ENCODE data around the gene RAX2. TPM values are rescaled to one million over a fixed set of nuclear protein-coding genes. Genes with fewer than 3 reads are reported as not detected.
"Not testable (repeated sequence)": the region's sequence is repeated elsewhere in the genome, so short reads cannot be mapped to it uniquely, and the experiment has no call there.

RAX2 gene
- total RNA-seq, 1 donor from 2014 or later, result not detected

DNA sequence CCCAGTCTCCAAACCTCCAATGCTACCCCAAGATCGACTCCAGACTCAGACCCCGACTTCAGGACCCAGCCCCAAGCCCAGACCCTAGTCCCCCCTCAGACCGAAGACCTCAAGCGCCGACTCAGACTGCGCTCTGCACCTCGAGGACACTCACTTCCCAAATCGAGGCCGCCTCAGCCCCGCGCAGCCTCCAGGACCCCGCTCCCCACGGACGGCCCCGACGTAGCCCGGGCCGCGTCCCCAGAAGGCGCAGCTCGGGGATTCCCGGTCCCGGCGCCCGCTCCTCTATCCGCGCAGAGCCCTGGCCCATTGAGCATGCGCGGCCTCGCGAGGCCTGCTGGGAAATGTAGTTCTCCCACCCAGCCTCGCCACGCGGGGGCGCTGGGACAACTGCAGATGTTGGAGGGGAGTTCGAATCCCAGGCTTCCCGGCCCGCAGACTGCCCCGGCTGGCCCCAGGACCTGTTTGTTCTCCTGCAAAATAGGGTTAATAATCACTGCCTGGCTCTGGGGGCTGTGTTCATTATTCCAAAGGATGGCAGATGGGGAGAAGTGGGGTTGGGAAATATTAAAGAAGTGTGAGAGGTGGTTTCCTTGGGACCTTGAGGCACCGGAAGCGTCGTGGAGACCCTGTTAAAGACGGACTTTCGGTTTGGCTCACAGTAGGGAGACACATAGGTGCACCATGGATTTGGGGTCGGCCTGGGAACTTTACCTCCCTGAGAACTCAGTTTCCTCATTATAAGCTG, 10.5 kb downstream of the RAX2 start, which contains the start of gene APBA3:
Gene APBA3, minus strand, starts transcription at position 311 of the 748 bp plus-strand sequence. CDS start 1,428 bp downstream, outside the sequence.
- Mint-ChIP-seq H3K9me3 (ENCODE audit: low read depth) (no peaks in the 10 kb centered on the region), H3K27me3 (no peaks in the 10 kb centered on the region), H3K4me3 (ENCODE audit: low read depth) (peak within 1 kb of the TSS; percentile 94), H3K4me1 (ENCODE audit: low read depth) (peaks cover 7% of the 10 kb centered on the region), H3K27ac (peak within 1 kb of the TSS; percentile 99), H3K36me3 (ENCODE audit: insufficient read depth) (peaks cover 1% of the 10 kb centered on the region)
- DNase-seq (ENCODE audit: low spot score, unreplicated experiment), result peak; percentile 91
- TF ChIP-seq, protein P1, sequence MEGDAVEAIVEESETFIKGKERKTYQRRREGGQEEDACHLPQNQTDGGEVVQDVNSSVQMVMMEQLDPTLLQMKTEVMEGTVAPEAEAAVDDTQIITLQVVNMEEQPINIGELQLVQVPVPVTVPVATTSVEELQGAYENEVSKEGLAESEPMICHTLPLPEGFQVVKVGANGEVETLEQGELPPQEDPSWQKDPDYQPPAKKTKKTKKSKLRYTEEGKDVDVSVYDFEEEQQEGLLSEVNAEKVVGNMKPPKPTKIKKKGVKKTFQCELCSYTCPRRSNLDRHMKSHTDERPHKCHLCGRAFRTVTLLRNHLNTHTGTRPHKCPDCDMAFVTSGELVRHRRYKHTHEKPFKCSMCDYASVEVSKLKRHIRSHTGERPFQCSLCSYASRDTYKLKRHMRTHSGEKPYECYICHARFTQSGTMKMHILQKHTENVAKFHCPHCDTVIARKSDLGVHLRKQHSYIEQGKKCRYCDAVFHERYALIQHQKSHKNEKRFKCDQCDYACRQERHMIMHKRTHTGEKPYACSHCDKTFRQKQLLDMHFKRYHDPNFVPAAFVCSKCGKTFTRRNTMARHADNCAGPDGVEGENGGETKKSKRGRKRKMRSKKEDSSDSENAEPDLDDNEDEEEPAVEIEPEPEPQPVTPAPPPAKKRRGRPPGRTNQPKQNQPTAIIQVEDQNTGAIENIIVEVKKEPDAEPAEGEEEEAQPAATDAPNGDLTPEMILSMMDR (IDR thresholded peaks at IDR 0.05; ENCODE audit: unreplicated experiment), result peak; percentile 64

DNA sequence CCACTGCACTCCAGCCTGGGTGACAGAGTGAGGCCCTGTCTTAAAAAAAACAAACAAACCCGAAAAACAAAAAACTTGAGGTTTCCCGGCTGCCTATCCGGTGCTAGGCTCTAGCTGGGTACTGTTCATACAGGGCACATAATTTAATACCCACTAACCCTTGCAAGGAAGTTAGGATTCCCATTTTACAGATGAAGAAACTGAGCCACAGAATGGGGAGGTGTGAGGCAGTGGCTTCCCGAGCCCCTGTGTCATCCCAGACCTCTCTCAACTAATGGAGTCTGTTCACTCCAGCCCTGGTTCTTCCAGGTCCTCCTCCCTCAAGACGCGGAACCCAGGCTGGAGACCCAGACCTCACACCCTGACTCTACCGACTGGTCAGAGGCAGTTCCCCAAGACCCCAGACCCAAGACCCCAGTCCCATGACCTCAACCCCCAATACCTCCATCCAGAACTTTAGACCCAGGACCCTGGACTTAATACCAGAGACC, 11.1 kb downstream of the RAX2 start:
- Mint-ChIP-seq H3K9me3 (ENCODE audit: low read depth) (no peaks in the 10 kb centered on the region), H3K27me3 (no peaks in the 10 kb centered on the region), H3K27ac (peak overlapping the region; percentile 96), H3K36me3 (ENCODE audit: insufficient read depth) (no peaks in the 10 kb centered on the region), H3K4me3 (ENCODE audit: low read depth) (peak overlapping the region; percentile 93), H3K4me1 (ENCODE audit: low read depth) (peaks cover 7% of the 10 kb centered on the region)
- DNase-seq (ENCODE audit: low spot score, unreplicated experiment), result no peak
- TF ChIP-seq, protein P1 (IDR thresholded peaks at IDR 0.05; ENCODE audit: unreplicated experiment), result no peak

DNA sequence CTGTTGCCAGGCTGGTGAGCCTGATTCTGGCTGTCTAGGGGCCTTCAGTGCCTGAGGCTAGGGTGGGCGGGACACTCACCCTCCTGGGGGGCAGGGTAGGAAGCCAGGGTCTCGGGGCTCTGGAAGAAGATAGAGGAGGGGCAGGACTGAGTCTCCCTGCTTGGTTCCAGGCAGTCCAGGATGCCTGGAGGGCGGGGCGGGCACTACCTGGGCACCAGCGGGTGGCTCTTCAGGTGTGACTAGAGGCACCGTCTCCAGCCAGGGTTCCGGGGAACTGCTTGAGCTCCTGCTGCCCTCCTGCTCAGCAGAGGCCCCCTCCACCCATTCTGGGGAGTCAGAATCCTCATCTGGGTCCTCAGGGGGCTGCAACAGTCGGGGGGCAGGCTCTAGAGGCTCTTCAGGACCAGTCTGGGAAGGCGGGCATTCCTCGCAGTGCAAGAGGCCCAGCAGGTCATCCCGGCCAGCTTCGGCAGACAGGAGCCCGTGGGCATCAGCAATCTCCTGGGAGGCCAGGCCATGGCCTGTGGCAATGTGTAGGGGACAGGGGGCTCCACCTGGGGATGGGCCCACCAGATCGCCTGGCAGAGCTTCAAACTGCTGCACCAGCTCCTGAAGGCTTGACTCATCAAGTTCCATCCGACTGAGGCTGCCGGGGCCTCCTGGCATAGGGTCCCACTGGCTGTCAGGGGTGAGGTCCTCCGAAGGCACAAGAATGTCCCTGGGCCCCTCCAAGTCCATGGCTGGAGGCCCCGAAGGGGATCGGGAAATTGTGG, 12.4 kb downstream of the RAX2 start:
- H3K36me3 Mint-ChIP-seq (ENCODE audit: insufficient read depth), result peaks cover 3% of the 10 kb centered on the region
- TF ChIP-seq, protein P1 (IDR thresholded peaks at IDR 0.05; ENCODE audit: unreplicated experiment), result no peak
- DNase-seq (ENCODE audit: low spot score, unreplicated experiment), result no peak
- no peaks in the 10 kb centered on the region for H3K27me3 Mint-ChIP-seq
- H3K4me3 Mint-ChIP-seq (ENCODE audit: low read depth), result peak overlapping the region; percentile 45
- no peaks in the 10 kb centered on the region for H3K9me3 Mint-ChIP-seq (ENCODE audit: low read depth)
- peaks cover 7% of the 10 kb centered on the region for H3K4me1 Mint-ChIP-seq (ENCODE audit: low read depth)
- no peak overlapping the region for H3K27ac Mint-ChIP-seq

DNA sequence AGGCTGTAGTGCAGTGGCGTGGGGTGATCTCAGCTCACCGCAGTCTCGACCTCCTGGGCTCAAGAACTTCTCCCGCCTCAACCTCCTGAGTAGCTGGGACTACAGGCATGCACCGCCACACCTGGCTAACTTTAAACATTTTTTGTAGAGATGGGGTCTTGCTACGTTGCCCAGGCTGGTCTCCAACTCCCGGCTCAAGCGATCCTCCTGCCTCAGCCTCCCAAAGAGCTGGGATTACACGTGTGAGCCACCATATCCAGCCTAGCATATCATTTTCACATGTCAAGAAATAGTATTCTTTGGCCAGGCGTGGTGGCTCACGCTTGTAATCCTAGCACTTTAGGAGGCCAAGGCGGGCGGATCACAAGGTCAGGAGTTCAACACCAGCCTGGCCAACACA, 13.7 kb downstream of the RAX2 start:
- H3K9me3 Mint-ChIP-seq (ENCODE audit: low read depth); H3K27ac Mint-ChIP-seq; H3K4me3 Mint-ChIP-seq (ENCODE audit: low read depth); H3K4me1 Mint-ChIP-seq (ENCODE audit: low read depth); DNase-seq (ENCODE audit: low spot score, unreplicated experiment); H3K27me3 Mint-ChIP-seq; H3K36me3 Mint-ChIP-seq (ENCODE audit: insufficient read depth): not testable (repeated sequence)

DNA sequence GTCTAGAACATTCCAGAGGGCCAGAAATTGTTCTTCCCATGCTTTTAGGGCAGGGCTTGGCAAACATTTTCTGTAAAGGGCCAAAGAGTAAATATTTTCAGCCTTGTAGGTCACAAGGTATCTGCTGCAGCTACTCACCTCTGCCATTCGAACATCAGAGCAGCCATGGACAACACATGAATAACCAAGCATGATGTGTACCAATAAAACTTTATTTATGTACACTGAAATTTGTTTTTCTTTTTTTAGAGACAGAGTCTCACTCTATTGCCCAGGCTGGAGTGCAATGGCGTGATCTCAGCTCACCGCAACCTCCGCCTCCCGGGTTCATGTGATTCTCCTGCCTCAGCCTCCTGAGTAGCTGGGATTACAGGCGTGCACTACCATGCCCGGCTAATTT, 14.3 kb downstream of the RAX2 start:
- not testable (repeated sequence) for H3K27me3 Mint-ChIP-seq; H3K36me3 Mint-ChIP-seq (ENCODE audit: insufficient read depth); H3K4me1 Mint-ChIP-seq (ENCODE audit: low read depth); DNase-seq (ENCODE audit: low spot score, unreplicated experiment); H3K27ac Mint-ChIP-seq; H3K4me3 Mint-ChIP-seq (ENCODE audit: low read depth); H3K9me3 Mint-ChIP-seq (ENCODE audit: low read depth)

DNA sequence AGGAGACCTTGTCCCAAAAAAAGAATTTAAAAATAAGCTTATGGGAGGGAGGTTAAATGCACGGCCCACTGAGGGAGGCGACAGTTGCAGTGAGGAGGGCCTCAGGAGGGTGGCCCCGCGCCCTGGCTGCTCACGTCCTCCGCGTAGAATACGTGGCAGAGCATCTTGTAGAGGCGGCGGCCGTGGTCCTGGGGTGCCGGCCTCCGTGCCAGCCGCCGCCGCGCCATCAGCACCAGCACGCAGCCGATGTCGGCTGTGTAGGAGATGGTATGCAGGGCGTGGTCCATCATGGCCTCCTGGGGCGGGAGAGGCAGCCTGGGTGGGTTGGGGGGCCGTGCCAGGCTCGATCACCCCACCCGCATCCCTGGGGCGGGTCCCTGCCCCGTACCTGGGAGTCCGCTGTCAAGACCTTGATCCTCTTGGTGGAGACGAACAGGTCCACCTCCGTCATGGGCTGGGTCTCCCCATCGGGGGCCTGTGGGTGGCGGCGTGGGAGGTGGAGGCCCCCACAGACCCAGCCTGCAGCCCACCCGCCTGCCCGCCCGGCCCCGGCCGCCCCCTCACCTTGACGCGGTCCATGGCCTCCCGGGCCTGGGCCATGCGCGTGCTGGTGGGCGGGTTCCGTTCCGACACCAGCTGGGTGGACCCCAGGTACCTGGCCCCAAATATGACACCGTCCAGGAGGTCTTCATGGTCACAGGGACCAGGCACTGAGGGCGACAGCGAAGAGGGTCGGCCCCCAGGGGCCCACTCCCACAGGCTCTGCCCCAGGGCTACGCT, 18.2 kb downstream of the RAX2 start:
- Mint-ChIP-seq H3K27ac (no peak overlapping the region), H3K4me1 (ENCODE audit: low read depth) (no peaks in the 10 kb centered on the region), H3K36me3 (ENCODE audit: insufficient read depth) (peaks cover 13% of the 10 kb centered on the region), H3K27me3 (no peaks in the 10 kb centered on the region), H3K9me3 (ENCODE audit: low read depth) (no peaks in the 10 kb centered on the region), H3K4me3 (ENCODE audit: low read depth) (no peak overlapping the region)
- no peak for DNase-seq (ENCODE audit: low spot score, unreplicated experiment)
- TF ChIP-seq, protein P1 (IDR thresholded peaks at IDR 0.05; ENCODE audit: unreplicated experiment), result no peak

Data from progenitor cell of endocrine pancreas (in vitro differentiated cells).